GM12873 (cell line): ENCODE data around the gene PSPN.

Experiments
- CTCF ChIP-seq: IDR thresholded peaks from 2 replicates; pipeline ENCODE4 v1.5.1; 2012; ENCODE audit warnings: low read depth, mild to moderate bottlenecking, moderate library complexity, low read length, control low read depth; ENCODE audit not compliant: insufficient read depth; ENCODE audit errors: missing control alignments

PSPN gene

GRCh38 chr19:6373813-6374108 is 2.0 kb downstream of the PSPN start:
- TF ChIP-seq CTCF, result no peak

- no peak for TF ChIP-seq CTCF
These were observed 2.5 kb downstream of the PSPN start for GRCh38 chr19:6373096-6373812.

GRCh38 chr19:6372594-6373095 is 3.1 kb downstream of the PSPN start, which contains the start of gene ALKBH7:
ALKBH7 (plus strand) TSS chr19:6372794; CDS start chr19:6372821, 27 bp downstream.
- no peak for TF ChIP-seq CTCF

DNA sequence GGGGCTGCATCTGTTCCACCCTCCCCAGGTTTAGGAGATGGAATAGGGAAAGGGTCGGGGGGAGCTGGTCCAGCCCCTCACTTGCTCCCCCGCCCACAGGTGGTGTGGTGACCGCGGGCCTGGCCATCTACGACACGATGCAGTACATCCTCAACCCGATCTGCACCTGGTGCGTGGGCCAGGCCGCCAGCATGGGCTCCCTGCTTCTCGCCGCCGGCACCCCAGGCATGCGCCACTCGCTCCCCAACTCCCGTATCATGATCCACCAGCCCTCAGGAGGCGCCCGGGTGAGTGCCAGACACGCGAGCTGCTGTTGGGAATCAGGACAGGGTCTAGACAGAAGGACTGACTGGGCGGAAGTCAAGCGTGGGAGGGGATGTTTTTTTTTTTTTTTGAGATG is 11.4 kb downstream of the PSPN start:
- TF ChIP-seq CTCF, result no peak

DNA sequence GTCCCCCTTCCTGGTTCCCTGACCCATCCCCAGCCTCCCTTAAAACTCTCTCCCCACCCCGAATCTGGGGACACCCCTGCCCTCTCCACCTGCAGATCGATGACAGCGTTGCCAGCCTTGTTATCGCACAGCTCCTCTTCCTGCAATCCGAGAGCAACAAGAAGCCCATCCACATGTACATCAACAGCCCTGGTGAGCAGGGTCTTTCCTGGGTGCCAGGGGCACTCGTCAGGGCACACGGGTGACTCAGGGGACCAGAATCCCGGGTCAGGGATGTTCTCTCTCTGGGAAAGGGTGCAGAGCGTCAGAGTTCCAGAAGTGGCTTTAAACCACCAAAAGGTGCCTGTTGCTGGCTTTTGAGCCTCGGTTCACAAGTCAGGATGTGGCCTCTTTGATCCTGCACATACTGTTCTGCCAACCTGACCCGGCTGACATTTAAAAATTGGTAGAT is 13.4 kb downstream of the PSPN start:
- no peak for TF ChIP-seq CTCF

- no peak for TF ChIP-seq CTCF
These were observed 13.7 kb downstream of the PSPN start for GRCh38 chr19:6362027-6362350.

GRCh38 chr19:6359568-6360341 is 16.0 kb downstream of the PSPN start:
- no peak for TF ChIP-seq CTCF
